HCT116 (cell line): ENCODE data around the gene DOCK4.

Source experiments
- EGR1 ChIP-seq: IDR thresholded peaks from 2 replicates; pipeline ENCODE4 v1.6.1; 2012; ENCODE audit warnings: low read depth
- RAD21 ChIP-seq: IDR thresholded peaks from 2 replicates; pipeline ENCODE4 v1.6.1; 2012; ENCODE audit warnings: low read depth, mild to moderate bottlenecking
- REST ChIP-seq: IDR thresholded peaks from 2 replicates; pipeline ENCODE4 v1.6.1; 2012; ENCODE audit warnings: low read depth
- TCF7L2 ChIP-seq: IDR thresholded peaks from 2 replicates; pipeline ENCODE4 v1.7.0; 2011; ENCODE audit warnings: borderline replicate concordance, inconsistent platforms; ENCODE audit not compliant: insufficient read depth, insufficient read length; ENCODE audit errors: extremely low read depth
- YY1 ChIP-seq: IDR thresholded peaks from 2 replicates; pipeline ENCODE4 v1.6.1; 2011; ENCODE audit warnings: low read length, low read depth, moderate library complexity, mild to moderate bottlenecking; ENCODE audit not compliant: insufficient replicate concordance; ENCODE audit errors: extremely low read depth
- TF ChIP-seq, protein P1 (sequence below), 3 experiments: fragments of 200-600 bp in 1 of 3; sonication (generic) in 1 of 3; IDR thresholded peaks in 2 of 3; conservative IDR thresholded peaks in 1 of 3; 2 replicates each; pipeline ENCODE4 v1.5.1; 2012 to 2017; ENCODE audit warnings: low read depth in 2 of 3, low read length in 2 of 3, antibody characterized with exemption in 1 of 3, borderline replicate concordance in 1 of 3, control low read depth in 1 of 3, mild to moderate bottlenecking in 1 of 3, mixed read lengths in 1 of 3, mixed run types in 1 of 3, moderate library complexity in 1 of 3; ENCODE audit not compliant: insufficient read depth in 1 of 3

GRCh38 chr7:111982133-111982532 lies 224.1 kb downstream of the DOCK4 start:
- TF ChIP-seq RAD21 = no peak
- TF ChIP-seq TCF7L2 = no peak
- TF ChIP-seq YY1 = no peak
- TF ChIP-seq, protein P1, sequence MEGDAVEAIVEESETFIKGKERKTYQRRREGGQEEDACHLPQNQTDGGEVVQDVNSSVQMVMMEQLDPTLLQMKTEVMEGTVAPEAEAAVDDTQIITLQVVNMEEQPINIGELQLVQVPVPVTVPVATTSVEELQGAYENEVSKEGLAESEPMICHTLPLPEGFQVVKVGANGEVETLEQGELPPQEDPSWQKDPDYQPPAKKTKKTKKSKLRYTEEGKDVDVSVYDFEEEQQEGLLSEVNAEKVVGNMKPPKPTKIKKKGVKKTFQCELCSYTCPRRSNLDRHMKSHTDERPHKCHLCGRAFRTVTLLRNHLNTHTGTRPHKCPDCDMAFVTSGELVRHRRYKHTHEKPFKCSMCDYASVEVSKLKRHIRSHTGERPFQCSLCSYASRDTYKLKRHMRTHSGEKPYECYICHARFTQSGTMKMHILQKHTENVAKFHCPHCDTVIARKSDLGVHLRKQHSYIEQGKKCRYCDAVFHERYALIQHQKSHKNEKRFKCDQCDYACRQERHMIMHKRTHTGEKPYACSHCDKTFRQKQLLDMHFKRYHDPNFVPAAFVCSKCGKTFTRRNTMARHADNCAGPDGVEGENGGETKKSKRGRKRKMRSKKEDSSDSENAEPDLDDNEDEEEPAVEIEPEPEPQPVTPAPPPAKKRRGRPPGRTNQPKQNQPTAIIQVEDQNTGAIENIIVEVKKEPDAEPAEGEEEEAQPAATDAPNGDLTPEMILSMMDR (IDR thresholded peaks at IDR 0.05 in 2 of 3, conservative IDR thresholded peaks at IDR 0.05 in 1 of 3; ENCODE audit: borderline replicate concordance in 1 of 3, insufficient read depth in 1 of 3, low read depth in 2 of 3, low read length in 2 of 3) = no peak
- no peak for TF ChIP-seq EGR1
- no peak for TF ChIP-seq REST
